H9 (cell line): ENCODE measurements around the gene SLC9A9. TPM values are rescaled to one million over a fixed set of nuclear protein-coding genes. Genes with fewer than 3 reads are reported as not detected.

Experiments used
- DNase-seq: peaks from one replicate; pipeline ENCODE4 v3.0.0-alpha.2; 2017
- H2AFZ ChIP-seq: one replicate; pipeline ENCODE4 v1.6.1; 2013; ENCODE audit warnings: mild to moderate bottlenecking, low read length, control low read depth, moderate library complexity
- H2AK5ac ChIP-seq: 2 replicates; pipeline ENCODE4 v1.6.1; 2013; ENCODE audit warnings: low read length, control low read depth, mixed read lengths; ENCODE audit not compliant: insufficient read length
- H2BK120ac ChIP-seq: one replicate; pipeline ENCODE4 v1.6.1; 2013; ENCODE audit warnings: low read depth, mild to moderate bottlenecking, low read length, control low read depth, inconsistent platforms; ENCODE audit not compliant: poor library complexity, severe bottlenecking
- H2BK12ac ChIP-seq: 2 replicates; pipeline ENCODE4 v1.6.1; 2013; ENCODE audit warnings: low read length, control low read depth, mixed read lengths, low read depth; ENCODE audit not compliant: insufficient read length
- H2BK15ac ChIP-seq: 2 replicates; pipeline ENCODE4 v1.6.1; 2013; ENCODE audit warnings: low read depth, low read length, control low read depth
- H2BK20ac ChIP-seq: one replicate; pipeline ENCODE4 v1.6.1; 2013; ENCODE audit warnings: low read depth, mild to moderate bottlenecking, low read length, control low read depth, inconsistent platforms; ENCODE audit not compliant: poor library complexity, severe bottlenecking
- H2BK5ac ChIP-seq: 2 replicates; pipeline ENCODE4 v1.6.1; 2013; ENCODE audit warnings: low read length, control low read depth, mixed read lengths; ENCODE audit not compliant: insufficient read length
- H3K14ac ChIP-seq: 2 replicates; pipeline ENCODE4 v1.6.1; 2013; ENCODE audit warnings: low read length, control low read depth; ENCODE audit not compliant: insufficient read depth
- H3K18ac ChIP-seq: 2 replicates; pipeline ENCODE4 v1.6.1; 2013; ENCODE audit warnings: low read depth, mild to moderate bottlenecking, mixed read lengths, low read length, control low read depth; ENCODE audit not compliant: insufficient read length
- H3K23ac ChIP-seq: 2 replicates; pipeline ENCODE4 v1.6.1; 2013; ENCODE audit warnings: low read length, control low read depth, mixed read lengths, low read depth; ENCODE audit not compliant: insufficient read length
- H3K23me2 ChIP-seq: 2 replicates; pipeline ENCODE4 v1.6.1; 2013; ENCODE audit warnings: low read depth, mild to moderate bottlenecking, mixed read lengths, low read length, control low read depth; ENCODE audit not compliant: insufficient read length, poor library complexity, severe bottlenecking
- H3K27ac ChIP-seq: 2 replicates; pipeline ENCODE4 v1.5.1; 2013; ENCODE audit warnings: low read length, control low read depth, mixed read lengths, low read depth; ENCODE audit not compliant: insufficient read length
- H3K27me3 ChIP-seq: 2 replicates; pipeline ENCODE4 v1.6.1; 2013; ENCODE audit warnings: low read length, control low read depth, inconsistent platforms; ENCODE audit not compliant: insufficient read depth
- H3K4ac ChIP-seq: 2 replicates; pipeline ENCODE4 v1.6.1; 2013; ENCODE audit warnings: low read depth, mild to moderate bottlenecking, control low read depth, inconsistent platforms, low read length, moderate library complexity
- H3K4me1 ChIP-seq: 2 replicates; pipeline ENCODE4 v1.6.1; 2013; ENCODE audit warnings: low read length, control low read depth, inconsistent platforms; ENCODE audit not compliant: insufficient read depth
- H3K4me2 ChIP-seq: 2 replicates; pipeline ENCODE4 v1.6.1; 2013; ENCODE audit warnings: low read length, control low read depth, mixed read lengths; ENCODE audit not compliant: insufficient read length, insufficient read depth
- H3K56ac ChIP-seq: 2 replicates; pipeline ENCODE4 v1.6.1; 2013; ENCODE audit warnings: low read depth, mild to moderate bottlenecking, mixed read lengths, low read length, control low read depth; ENCODE audit not compliant: insufficient read length
- H3K79me1 ChIP-seq: 2 replicates; pipeline ENCODE4 v1.6.1; 2013; ENCODE audit warnings: low read depth, mild to moderate bottlenecking, moderate library complexity, low read length, control low read depth, inconsistent platforms; ENCODE audit not compliant: insufficient read depth, poor library complexity, severe bottlenecking
- H3K79me2 ChIP-seq: 2 replicates; pipeline ENCODE4 v1.6.1; 2013; ENCODE audit warnings: low read length, control low read depth, inconsistent platforms; ENCODE audit not compliant: insufficient read depth
- H3K9ac ChIP-seq: 2 replicates; pipeline ENCODE4 v1.6.1; 2013; ENCODE audit warnings: low read length, control low read depth, mixed read lengths; ENCODE audit not compliant: insufficient read length; ENCODE audit errors: extremely low read depth
- H3K9me3 ChIP-seq: one replicate; pipeline ENCODE4 v1.6.1; 2013; ENCODE audit warnings: low read depth, low read length, inconsistent platforms; ENCODE audit not compliant: control insufficient read depth
- H3T11ph ChIP-seq: one replicate; pipeline ENCODE4 v1.6.1; 2013; ENCODE audit warnings: mild to moderate bottlenecking, low read length, control low read depth, inconsistent platforms
- H4K20me1 ChIP-seq: one replicate; pipeline ENCODE4 v1.6.1; 2013; ENCODE audit not compliant: control insufficient read depth, insufficient read length, insufficient read depth
- H4K5ac ChIP-seq: 2 replicates; pipeline ENCODE4 v1.6.1; 2013; ENCODE audit warnings: low read depth, mild to moderate bottlenecking, mixed read lengths, low read length, control low read depth; ENCODE audit not compliant: insufficient read length
- H4K8ac ChIP-seq: replicated peaks from 2 replicates; pipeline ENCODE4 v1.6.1; 2013; ENCODE audit warnings: low read length, control low read depth, mixed read lengths, low read depth; ENCODE audit not compliant: insufficient read length
- H4K91ac ChIP-seq: 2 replicates; pipeline ENCODE4 v1.6.1; 2013; ENCODE audit warnings: low read depth, mild to moderate bottlenecking, moderate library complexity, mixed read lengths, low read length, control low read depth; ENCODE audit not compliant: insufficient read length
- H3K27ac Mint-ChIP-seq, 3 experiments: 2 replicates in 2 of 3; 3 replicates in 1 of 3; pipeline ENCODE4 v1.8.0; 2020 to 2021; ENCODE audit warnings: mixed read lengths in 3 of 3, mild to moderate bottlenecking in 1 of 3, moderate library complexity in 1 of 3
- H3K27me3 Mint-ChIP-seq: 2 replicates; pipeline ENCODE4 v1.8.0; 2021; ENCODE audit warnings: low read depth, mild to moderate bottlenecking, moderate library complexity, mixed read lengths
- H3K36me3 Mint-ChIP-seq, 3 experiments: 2 replicates in 2 of 3; 3 replicates in 1 of 3; pipeline ENCODE4 v1.8.0; 2020 to 2021; ENCODE audit warnings: low read depth in 3 of 3, mixed read lengths in 3 of 3; ENCODE audit not compliant: insufficient read depth in 1 of 3
- H3K4me1 Mint-ChIP-seq, 2 experiments: 2 replicates each; pipeline ENCODE4 v1.8.0; 2020; ENCODE audit warnings: mixed read lengths in 2 of 2
- H3K4me3 Mint-ChIP-seq, 2 experiments: 2 replicates in 1 of 2; 3 replicates in 1 of 2; pipeline ENCODE4 v1.8.0; 2020 to 2021; ENCODE audit warnings: mild to moderate bottlenecking in 2 of 2, mixed read lengths in 2 of 2, moderate library complexity in 1 of 2
- H3K9me3 Mint-ChIP-seq, 2 experiments: 2 replicates in 1 of 2; 3 replicates in 1 of 2; pipeline ENCODE4 v1.8.0; 2020; ENCODE audit warnings: mild to moderate bottlenecking in 2 of 2, mixed read lengths in 2 of 2, moderate library complexity in 1 of 2
- CTCF ChIP-seq: fragments of 200-600 bp; sonication (generic); conservative IDR thresholded peaks from 3 replicates; pipeline ENCODE4 v1.8.0; 2021; ENCODE audit warnings: antibody characterized with exemption, mild to moderate bottlenecking
- WGBS: extraction: QIAGEN DNeasy Blood & Tissue Kit; methylation state at CpG from one replicate; pipeline ENCODE4 v1.1.7; 2013; ENCODE audit warnings: missing lambda C conversion rate, low lambda C conversion rate, mixed read lengths; ENCODE audit not compliant: insufficient read length; ENCODE audit errors: extremely low coverage; 5-methylcytosine and 5-hydroxymethylcytosine counted together
- total RNA-seq: library from RNA; stranded (reverse); gene quantifications from 2 replicates; pipeline ENCODE4 v1.2.1, GENCODE V29; 2021

Gene SLC9A9
- total RNA-seq, 1 experiment from 2014 or later, result 0.35 TPM

- Histone ChIP-seq H3K4ac (no peak overlapping the region), H4K91ac (no peak overlapping the region), H3K27me3 (no peaks in the 10 kb centered on the region), H3K56ac (no peak overlapping the region), H3K9me3 (no peaks in the 10 kb centered on the region), H3K23me2 (no peaks in the 10 kb centered on the region), H2BK120ac (no peak overlapping the region), H3K4me1 (no peaks in the 10 kb centered on the region), H3K18ac (no peak overlapping the region), H3K23ac (no peak overlapping the region), H2BK20ac (no peak overlapping the region), H2AK5ac (no peak overlapping the region), H2BK15ac (no peak overlapping the region), H3K27ac (no peak overlapping the region), H3K4me2 (no peak overlapping the region), H4K20me1 (no peaks in the 10 kb centered on the region), H2BK12ac (no peak overlapping the region), H4K5ac (no peak overlapping the region), H3K79me1 (no peaks in the 10 kb centered on the region), H2BK5ac (no peak overlapping the region), H3T11ph (no peak overlapping the region), H3K9ac (no peak overlapping the region), H3K14ac (no peak overlapping the region), H3K79me2 (no peaks in the 10 kb centered on the region), H2AFZ (no peak overlapping the region), H4K8ac (no peak overlapping the region)
- no peak for DNase-seq
- 0 out of 7 replicates have a peak, but pooled peaks cover 0 to 2% (median 0%) of the 10 kb centered on the region in 3 experiments for H3K36me3 Mint-ChIP-seq
- no peaks in the 10 kb centered on the region for H3K27me3 Mint-ChIP-seq
- H3K9me3 Mint-ChIP-seq, result no peaks in the 10 kb centered on the region
- TF ChIP-seq CTCF, result no peak
- H3K4me3 Mint-ChIP-seq, result no peak overlapping the region; a peak in 1 of 5 replicates
- no CpG with 5 or more reads among the region's 4 CpGs for WGBS
- no peak overlapping the region for H3K27ac Mint-ChIP-seq
- H3K4me1 Mint-ChIP-seq, result no peaks in the 10 kb centered on the region
Measured at GRCh38 chr3:143757691-143758090, 90.6 kb downstream of the SLC9A9 start.
